GM19455 (cell line): ENCODE measurements around the gene JOSD2.
"Not testable (repeated sequence)": the region's sequence is repeated elsewhere in the genome, so short reads cannot be mapped to it uniquely, and the experiment has no call there.

Source experiments
- ATAC-seq: cut with Tn5 transposase; IDR thresholded peaks from one replicate; pipeline ENCODE4 v1.9.1; 2021; ENCODE audit not compliant: unreplicated experiment

The JOSD2 gene

GRCh38 chr19:50547385-50548190 lies 36.6 kb upstream of the JOSD2 start:
- ATAC-seq, result no peak

GRCh38 chr19:50546527-50547221 lies 35.7 kb upstream of the JOSD2 start:
- no peak for ATAC-seq

GRCh38 chr19:50542943-50543342 lies 32.0 kb upstream of the JOSD2 start:
- ATAC-seq, result no peak

GRCh38 chr19:50537769-50538230 lies 26.8 kb upstream of the JOSD2 start:
- no peak for ATAC-seq

- ATAC-seq, result no peak
These were observed 26.3 kb upstream of the JOSD2 start for GRCh38 chr19:50537306-50537685.

GRCh38 chr19:50536662-50537305 lies 25.8 kb upstream of the JOSD2 start:
- ATAC-seq, result no peak

DNA sequence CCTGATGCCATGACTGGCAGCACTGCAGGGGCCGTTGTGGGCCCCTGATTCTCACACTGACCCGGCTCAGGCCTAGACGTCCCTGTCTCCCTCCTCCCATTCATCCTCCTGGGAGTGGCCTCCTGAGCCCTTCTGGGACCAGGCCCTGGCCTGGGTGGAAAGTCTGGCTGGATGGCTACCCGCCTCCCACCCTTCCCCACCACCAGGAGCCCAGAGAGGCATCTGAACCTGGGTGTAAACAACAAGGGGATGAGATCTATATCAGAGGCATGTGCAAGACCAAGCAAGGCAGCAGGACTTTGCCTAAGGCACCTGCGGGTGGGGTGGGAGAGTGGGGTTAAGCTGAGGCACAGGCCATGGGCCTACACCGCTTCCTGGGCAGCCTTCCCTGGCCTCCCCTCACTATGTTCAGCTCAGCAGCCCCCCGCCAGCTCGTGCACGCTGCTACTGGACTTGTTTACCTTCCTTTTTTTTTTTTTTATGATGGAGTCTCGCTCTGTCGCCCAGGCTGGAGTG lies 24.7 kb upstream of the JOSD2 start:
- ATAC-seq, result no peak

DNA sequence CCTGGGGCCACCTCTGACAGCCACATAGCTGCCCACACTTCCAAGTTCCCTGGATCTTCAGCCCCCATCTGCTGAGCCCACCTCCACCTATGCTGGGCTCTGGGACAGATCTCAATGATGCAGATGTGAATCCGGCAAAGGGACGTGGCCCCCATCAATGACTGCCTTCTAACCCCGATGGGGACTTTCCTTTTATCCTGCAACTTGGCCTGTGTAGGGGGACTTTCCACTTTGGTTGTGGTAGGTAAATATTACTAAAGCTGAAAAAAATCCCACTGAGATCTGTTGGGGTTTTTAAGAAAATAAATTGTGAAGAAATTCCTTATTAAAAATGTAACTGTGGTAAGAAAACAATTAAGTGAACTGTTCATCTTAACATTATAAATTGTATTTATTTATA lies 23.5 kb upstream of the JOSD2 start:
- ATAC-seq, result no peak

DNA sequence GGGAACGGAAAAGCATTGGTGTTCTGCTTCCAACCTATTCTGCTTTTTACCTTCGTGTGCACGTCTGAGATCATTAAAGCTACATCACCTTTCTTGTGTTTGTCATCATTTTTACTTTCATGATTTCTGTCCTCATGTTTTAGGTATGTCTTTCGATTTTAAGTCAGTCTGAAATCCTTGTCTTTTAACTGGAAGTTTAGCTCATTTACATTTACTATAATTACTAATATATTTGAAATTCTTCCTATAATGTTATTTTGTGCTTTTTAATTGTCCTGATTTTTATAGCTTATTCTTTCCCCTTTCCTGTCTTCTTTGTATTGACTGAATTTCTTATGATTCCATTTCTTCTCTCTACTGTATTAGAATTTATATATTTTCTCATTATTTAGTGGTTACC lies 22.0 kb upstream of the JOSD2 start:
- ATAC-seq, result no peak

DNA sequence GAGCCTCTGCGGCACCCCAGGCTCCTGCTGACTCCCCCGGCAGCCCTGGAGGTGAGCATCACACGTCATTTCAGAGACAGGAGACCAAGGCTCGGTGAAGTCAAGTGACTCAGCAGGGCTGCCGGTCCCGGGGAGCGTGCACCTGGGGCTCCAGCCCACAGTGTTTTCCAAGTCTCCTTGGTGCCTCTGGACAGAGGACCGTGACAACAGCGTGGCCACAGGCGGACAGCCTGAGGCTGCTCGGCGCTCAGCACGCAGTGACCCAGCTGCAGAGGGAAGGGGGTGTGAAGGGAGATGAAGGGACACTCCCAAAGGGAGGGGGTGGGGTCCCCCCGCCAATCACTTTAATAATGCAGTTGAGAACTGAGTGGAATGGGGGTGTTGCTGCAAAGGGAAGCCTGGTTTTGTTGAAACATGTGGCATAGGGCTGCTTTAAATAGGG lies 20.2 kb upstream of the JOSD2 start:
- ATAC-seq, result no peak

DNA sequence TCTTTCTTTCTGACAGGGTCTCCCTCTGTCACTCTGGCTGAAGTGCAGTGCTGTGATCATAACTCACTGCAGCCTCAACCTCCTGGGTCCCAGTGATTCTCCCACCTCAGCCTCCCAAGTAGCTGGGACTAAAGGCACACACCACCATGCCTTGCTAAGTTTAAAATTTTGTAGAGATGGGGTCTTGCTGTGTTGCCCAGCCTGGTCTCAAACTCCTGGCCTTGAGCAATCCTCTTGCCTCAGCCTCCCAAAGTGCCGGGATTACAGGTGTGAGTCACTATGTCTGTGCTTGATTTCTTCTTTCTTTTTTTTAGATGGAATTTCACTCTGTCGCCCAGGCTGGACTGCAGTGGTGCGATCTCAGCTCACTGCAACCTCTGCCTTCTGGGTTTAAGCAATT lies 17.1 kb upstream of the JOSD2 start:
- ATAC-seq, result not testable (repeated sequence)

GRCh38 chr19:50522881-50523280 lies 11.9 kb upstream of the JOSD2 start:
- ATAC-seq, result no peak

DNA sequence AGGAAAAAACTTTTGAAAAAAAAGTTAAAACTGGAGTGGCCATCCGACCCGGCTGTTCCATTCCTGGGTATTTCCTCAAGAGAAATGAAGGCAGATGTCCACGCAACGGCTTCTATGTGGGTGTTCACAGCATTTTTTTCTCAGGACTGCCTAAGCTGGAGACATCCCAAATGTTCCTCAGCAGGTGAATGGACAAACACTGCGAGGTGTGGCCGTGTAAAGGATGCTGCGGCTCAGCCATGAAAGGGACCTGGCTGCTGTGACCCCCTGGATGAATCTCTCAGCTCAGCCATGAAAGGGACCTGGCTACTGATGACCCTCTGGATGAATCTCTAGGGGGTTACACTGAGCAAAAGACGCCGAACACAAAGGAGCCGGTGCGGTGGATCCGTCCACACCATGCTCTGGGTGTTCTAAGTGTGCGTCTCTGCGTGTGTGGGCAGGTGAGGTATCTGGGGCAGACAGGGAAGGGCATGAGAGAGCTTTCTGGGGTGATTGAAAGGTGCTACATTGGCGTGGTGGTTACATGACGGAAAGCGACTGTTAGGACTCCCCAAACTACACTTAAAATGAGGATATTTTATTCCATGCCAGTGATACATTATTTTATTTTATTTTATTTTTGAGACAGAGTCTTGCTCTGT lies 10.0 kb upstream of the JOSD2 start:
- no peak for ATAC-seq

- no peak for ATAC-seq
These were observed 8.1 kb upstream of the JOSD2 start for GRCh38 chr19:50519006-50519575.

GRCh38 chr19:50518091-50519005 lies 7.4 kb upstream of the JOSD2 start:
- no peak for ATAC-seq

DNA sequence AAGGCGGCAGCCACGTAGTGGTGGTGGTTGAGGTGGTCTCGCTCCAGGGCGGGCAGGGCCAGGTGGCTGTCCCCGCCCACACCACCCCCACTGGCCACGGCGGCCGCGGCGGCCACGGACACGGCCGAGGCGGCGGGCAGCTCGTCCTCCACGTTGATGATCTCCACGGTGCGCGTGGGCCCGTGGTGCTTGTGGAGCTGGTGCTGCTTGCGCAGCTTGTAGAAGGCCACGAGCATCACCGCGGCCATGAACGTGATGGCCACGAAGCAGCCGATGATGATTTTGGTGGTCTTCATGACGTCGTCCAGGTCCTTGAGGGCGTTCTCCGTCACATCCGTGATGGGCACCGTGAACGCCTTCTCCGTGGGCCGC lies 6.7 kb upstream of the JOSD2 start:
- ATAC-seq, result no peak

GRCh38 chr19:50516964-50517703 lies 6.1 kb upstream of the JOSD2 start:
- ATAC-seq, result no peak

GRCh38 chr19:50516456-50516855 lies 5.5 kb upstream of the JOSD2 start:
- ATAC-seq, result no peak

DNA sequence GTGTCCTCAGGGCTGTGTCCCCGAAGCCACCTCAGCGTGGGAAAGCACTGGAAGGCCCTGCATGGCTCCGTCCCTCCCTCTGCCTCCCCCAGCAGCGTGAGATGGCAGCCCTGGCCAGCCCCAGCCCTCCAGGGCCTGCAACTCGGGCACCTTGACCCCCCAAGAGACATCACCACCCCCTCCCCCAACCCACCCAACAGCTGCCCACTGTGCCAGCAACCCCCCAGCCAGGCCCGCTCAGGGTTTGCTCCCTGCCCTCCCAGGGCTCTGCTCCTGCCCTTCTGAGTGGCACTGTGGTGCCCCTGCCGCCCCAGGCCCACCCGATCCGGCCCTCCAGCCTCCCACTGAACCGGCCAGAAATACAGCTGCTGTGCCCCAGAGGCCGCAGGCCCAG lies 4.2 kb upstream of the JOSD2 start:
- ATAC-seq, result no peak
